GM21529 (cell line): ENCODE results near the gene KRT72.

ENCODE experiments used
- ATAC-seq: cut with Tn5 transposase; IDR thresholded peaks from one replicate; pipeline ENCODE4 v1.9.1; 2021; ENCODE audit not compliant: unreplicated experiment

KRT72 gene

GRCh38 chr12:52581481-52581880, 19.8 kb downstream of the KRT72 start:
- ATAC-seq, result no peak

GRCh38 chr12:52581066-52581465, 20.2 kb downstream of the KRT72 start:
- ATAC-seq, result no peak

GRCh38 chr12:52580496-52580895, 20.8 kb downstream of the KRT72 start:
- no peak for ATAC-seq

- ATAC-seq, result no peak
These were observed 21.5 kb downstream of the KRT72 start for GRCh38 chr12:52579468-52580465.

- no peak for ATAC-seq
These were observed 22.8 kb downstream of the KRT72 start for GRCh38 chr12:52578469-52578868.

- ATAC-seq, result no peak
These were observed 23.9 kb downstream of the KRT72 start for GRCh38 chr12:52577316-52577715.

- no peak for ATAC-seq
These were observed 25.3 kb downstream of the KRT72 start for GRCh38 chr12:52575948-52576347.

- no peak for ATAC-seq
These were observed 26.0 kb downstream of the KRT72 start for GRCh38 chr12:52575256-52575655.

- no peak for ATAC-seq
These were observed 27.5 kb downstream of the KRT72 start, which contains the start of gene KRT74 for GRCh38 chr12:52573743-52574142. KRT74 (minus strand) TSS chr12:52573843; CDS start chr12:52573777, 66 bp downstream.

GRCh38 chr12:52573306-52573705, 28.0 kb downstream of the KRT72 start:
- ATAC-seq, result no peak

- ATAC-seq, result no peak
These were observed 30.8 kb downstream of the KRT72 start for GRCh38 chr12:52570511-52570910.

GRCh38 chr12:52568111-52568510, 33.2 kb downstream of the KRT72 start:
- ATAC-seq, result no peak

- no peak for ATAC-seq
These were observed 34.4 kb downstream of the KRT72 start for GRCh38 chr12:52566847-52567291.

- ATAC-seq, result no peak
These were observed 36.7 kb downstream of the KRT72 start for GRCh38 chr12:52564582-52564981.

GRCh38 chr12:52561880-52562449, 39.3 kb downstream of the KRT72 start:
- ATAC-seq, result no peak

- no peak for ATAC-seq
These were observed 41.3 kb downstream of the KRT72 start for GRCh38 chr12:52559979-52560378.

- ATAC-seq, result no peak
These were observed 42.4 kb downstream of the KRT72 start for GRCh38 chr12:52558781-52559445.

- no peak for ATAC-seq
These were observed 43.8 kb downstream of the KRT72 start for GRCh38 chr12:52557476-52557875.

GRCh38 chr12:52555577-52555976, 45.7 kb downstream of the KRT72 start:
- no peak for ATAC-seq

GRCh38 chr12:52552681-52553195, 48.5 kb downstream of the KRT72 start, which contains the start of gene KRT71:
KRT71 (minus strand) TSS chr12:52553145; CDS start chr12:52553077, 68 bp downstream.
- no peak for ATAC-seq

- no peak for ATAC-seq
These were observed 49.2 kb downstream of the KRT72 start for GRCh38 chr12:52552055-52552454.
